Measurements from ENCODE around the gene NSA2.

The NSA2 gene

DNA sequence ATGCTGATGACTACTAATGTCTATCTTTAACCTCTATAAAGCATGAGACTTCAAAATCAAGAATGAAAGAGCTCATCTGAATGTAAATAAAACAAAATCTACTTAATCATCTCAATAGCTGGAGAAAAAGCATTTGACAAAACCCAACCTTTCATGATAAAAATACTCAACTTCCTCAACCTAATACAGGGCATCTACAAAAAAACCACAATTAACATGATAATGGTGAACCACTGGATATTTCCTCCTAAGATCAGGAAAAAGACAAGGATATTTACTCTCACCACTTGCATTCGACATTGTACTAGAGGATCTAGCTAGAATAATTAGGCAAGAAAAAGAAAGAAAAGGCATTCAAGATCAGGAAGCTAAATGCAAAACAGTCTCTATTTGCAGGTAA, 49.8 kb downstream of the NSA2 start:
- DNase-seq (ENCODE audit: low spot score) = no peak

DNA sequence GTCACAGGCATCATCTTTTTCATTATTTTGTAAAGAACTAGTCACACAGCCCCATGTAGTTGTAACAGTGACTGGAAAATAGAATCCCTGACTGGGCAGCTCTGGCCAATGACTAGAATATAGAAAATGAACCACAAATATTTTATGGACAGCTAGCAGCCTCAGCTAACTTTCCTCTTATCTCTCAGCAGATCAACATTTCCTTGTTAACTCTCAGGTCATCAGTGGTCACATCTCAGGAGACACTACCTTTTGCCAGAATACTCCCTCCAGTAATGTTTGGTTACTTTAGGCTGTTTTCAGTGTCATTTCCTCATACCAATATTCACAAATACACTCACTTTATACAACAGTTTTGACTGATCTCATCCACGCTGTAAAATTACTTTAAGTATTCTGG, 55.2 kb downstream of the NSA2 start:
- no peak for DNase-seq (ENCODE audit: low spot score)

DNA sequence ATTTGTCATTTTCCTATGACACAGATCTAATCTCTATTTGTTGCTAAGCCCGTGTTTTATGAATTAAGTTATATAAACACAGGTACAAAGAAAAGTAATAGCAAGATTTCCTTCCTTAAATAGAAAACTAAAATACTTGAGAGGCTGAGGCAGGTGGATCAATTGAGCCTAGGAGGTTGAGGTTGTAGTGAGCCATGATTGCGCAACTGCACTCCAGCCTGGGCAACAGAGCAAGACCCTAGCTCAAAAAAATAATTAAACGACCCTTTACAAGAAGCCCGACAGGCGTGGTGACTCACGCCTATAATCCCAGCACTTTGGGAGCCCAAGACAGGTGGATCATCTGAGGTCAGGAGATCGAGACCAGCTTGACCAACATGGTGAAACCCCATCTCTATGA, 62.4 kb downstream of the NSA2 start:
- no peak for DNase-seq (ENCODE audit: low spot score)
